ENCODE results near the gene NHERF1. TPM values are rescaled to one million over a fixed set of nuclear protein-coding genes. Genes with fewer than 3 reads are reported as not detected.

NHERF1 gene
- total and polyA plus RNA-seq, 2 donors (not counting 1 experiment from before 2014, with no cell fraction given): 56.2 to 81.8 TPM

DNA sequence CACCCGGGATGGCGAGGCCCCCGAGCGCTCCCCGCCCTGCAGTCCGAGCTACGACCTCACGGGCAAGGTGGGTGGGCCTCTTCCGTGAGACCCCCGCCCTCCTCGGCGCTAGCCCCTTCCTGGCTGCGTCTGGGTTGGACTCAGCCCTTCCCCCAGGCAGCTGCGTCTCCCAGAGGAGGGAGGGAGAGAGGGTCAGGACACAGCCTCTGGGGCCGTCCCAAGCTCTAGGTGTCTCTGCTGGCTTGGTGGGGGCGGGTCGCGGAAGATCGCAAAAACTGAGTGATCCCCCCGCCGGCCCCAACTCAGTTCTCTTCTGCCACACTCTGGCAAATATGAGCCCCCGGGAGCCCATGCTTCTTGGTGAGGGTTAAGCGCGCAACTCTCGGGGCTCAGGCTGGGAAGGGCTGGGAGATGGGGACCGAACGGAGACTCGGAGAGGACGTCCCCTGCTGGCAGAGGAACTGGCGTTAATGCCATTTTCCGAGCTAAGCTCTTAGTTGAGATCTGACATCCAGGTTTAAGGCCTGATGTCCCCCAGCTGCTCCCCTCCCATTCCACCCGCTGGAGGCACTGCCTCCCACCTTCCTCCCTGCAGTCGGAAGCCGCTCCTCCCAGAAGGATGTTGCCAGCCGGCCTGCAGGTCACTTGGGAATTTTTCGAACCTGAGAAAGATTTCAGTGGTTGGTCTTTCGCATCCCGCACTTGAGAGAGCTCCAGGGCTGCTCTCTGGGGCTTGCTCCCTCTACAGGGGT lies 11.0 kb upstream of the NHERF1 start:
- ChIA-PET POLR2A (interaction anchor here (0.9 to 3.9 kb wide), 8 partner anchors 9 to 80 kb away, joined by 3 to 55 read pairs (median 12); partner anchors contain the start of gene NAT9), CTCF (interaction anchor here (0.6 to 5.6 kb wide), 36 partner anchors 9 to 453 kb away, joined by 3 to 344 read pairs (median 6); partner anchors contain the start of genes CD300H and GRIN2C)
- Histone ChIP-seq H3K9ac (ENCODE audit: low read length) (peak overlapping the region; percentile 80), H3K27me3 (replicated peaks in 1 of 4; ENCODE audit: control extremely low read depth in 1 of 4, control insufficient read depth in 3 of 4, insufficient read depth in 4 of 4, low read length in 3 of 4) (peaks cover 0 to under 1% (median 0%) of the 10 kb centered on the region in 4 experiments), H3K4me3 (ENCODE audit: control extremely low read depth in 1 of 5, extremely low read depth in 1 of 5, insufficient read depth in 1 of 5, low read depth in 2 of 5, low read length in 4 of 5) (peak overlapping the region; percentile 38 to 91 (median 75)), H3K79me2 (ENCODE audit: control insufficient read depth, insufficient read depth, low read length) (peaks cover 35% of the 10 kb centered on the region), H3K27ac (ENCODE audit: low read length in 2 of 2) (peak overlapping the region; percentile 52 to 74), H3K4me2 (replicated peaks; ENCODE audit: low read depth, low read length, poor library complexity, severe bottlenecking) (peak overlapping the region; percentile 98), H4K20me1 (ENCODE audit: control insufficient read depth, insufficient read depth, low read length, poor library complexity, severe bottlenecking) (no peaks in the 10 kb centered on the region), H3K4me1 (ENCODE audit: control insufficient read depth in 2 of 2, insufficient read depth in 2 of 2, low read length in 2 of 2) (peaks cover 48 to 58% of the 10 kb centered on the region in 2 donors), H2AFZ (ENCODE audit: insufficient read depth, low read depth, low read length, poor library complexity, severe bottlenecking) (peak overlapping the region; percentile 92), H3K9me3 (ENCODE audit: control extremely low read depth in 1 of 3, control insufficient read depth in 2 of 3, insufficient read depth in 1 of 3, low read length in 2 of 3) (no peaks in the 10 kb centered on the region), H3K36me3 (replicated peaks in 1 of 2; ENCODE audit: control extremely low read depth in 1 of 2, control insufficient read depth in 1 of 2, extremely low read depth in 1 of 2, insufficient read depth in 2 of 2, low read length in 1 of 2) (no peaks in the 10 kb centered on the region)
- Mint-ChIP-seq H3K27ac (peak overlapping the region; percentile 94), H3K4me3 (peak overlapping the region; percentile 87), H3K4me1 (peaks cover 49% of the 10 kb centered on the region), H3K27me3 (no peaks in the 10 kb centered on the region), H3K9me3 (ENCODE audit: insufficient read depth) (no peaks in the 10 kb centered on the region)
- ATAC-seq (ENCODE audit: low read depth) (peak; percentile 2), DNase-seq (peak; percentile 76)
- intact Hi-C loops (cut with micrococcal nuclease): loop anchor here (1.0 to 5.0 kb wide), 4 partner anchors 11 to 171 kb away; partner anchors contain the start of genes NAT9 and NHERF1
- TF ChIP-seq EZH2 (IDR thresholded peaks at IDR 0.05; ENCODE audit: borderline replicate concordance, insufficient read depth, low read depth, low read length, poor library complexity, severe bottlenecking) (no peak), CTCF (IDR thresholded peaks at IDR 0.05) (peak; percentile 58)
- WGBS (ENCODE audit: insufficient coverage): under 1% methylated on average over 30 of the region's 38 CpGs
